Limb (tissue), 2 donors: ENCODE measurements around the gene COL6A2.
"Not testable (repeated sequence)": the region's sequence is repeated elsewhere in the genome, so short reads cannot be mapped to it uniquely, and the experiment has no call there.

Experiments
- DNase-seq, 2 donors: peaks; one replicate each; pipeline ENCODE4 v3.0.0-alpha.2; 2016; ENCODE audit errors: extremely low spot score in 2 of 2

COL6A2 gene

GRCh38 chr21:46078978-46079351 lies 18.9 kb upstream of the COL6A2 start:
- no peak for DNase-seq

GRCh38 chr21:46079352-46080170 lies 18.4 kb upstream of the COL6A2 start:
- peak in 1 of 2 donors; percentile 36 for DNase-seq

- DNase-seq: no peak
Observed at GRCh38 chr21:46080171-46081021, 17.5 kb upstream of the COL6A2 start.

GRCh38 chr21:46081022-46081861 lies 16.7 kb upstream of the COL6A2 start:
- no peak for DNase-seq

- DNase-seq: no peak
Observed at GRCh38 chr21:46081862-46082712, 15.8 kb upstream of the COL6A2 start.

- DNase-seq: no peak
Observed at GRCh38 chr21:46082713-46082962, 15.3 kb upstream of the COL6A2 start.

GRCh38 chr21:46082963-46083790 lies 14.7 kb upstream of the COL6A2 start:
- peak; percentile 67 to 74 for DNase-seq

GRCh38 chr21:46083791-46084561 lies 13.9 kb upstream of the COL6A2 start:
- no peak for DNase-seq

- DNase-seq: no peak
Observed at GRCh38 chr21:46084709-46085108, 13.2 kb upstream of the COL6A2 start.

GRCh38 chr21:46085259-46085658 lies 12.7 kb upstream of the COL6A2 start:
- DNase-seq: not testable (repeated sequence)

GRCh38 chr21:46087641-46088040 lies 10.3 kb upstream of the COL6A2 start:
- no peak for DNase-seq

- no peak for DNase-seq
Observed at GRCh38 chr21:46088189-46088588, 9.7 kb upstream of the COL6A2 start.

GRCh38 chr21:46089285-46089684 lies 8.6 kb upstream of the COL6A2 start:
- no peak for DNase-seq

- no peak for DNase-seq
Observed at GRCh38 chr21:46091118-46091517, 6.8 kb upstream of the COL6A2 start.

- no peak for DNase-seq
Observed at GRCh38 chr21:46091631-46092025, 6.3 kb upstream of the COL6A2 start.

- DNase-seq: peak; percentile 39 to 65
Observed at GRCh38 chr21:46092026-46092764, 5.7 kb upstream of the COL6A2 start.

- peak in 1 of 2 donors; percentile 29 for DNase-seq
Observed at GRCh38 chr21:46092811-46093667, 4.9 kb upstream of the COL6A2 start.
